GM12878 (cell line): ENCODE results near the gene LPAR5. TPM values are rescaled to one million over a fixed set of nuclear protein-coding genes. Genes with fewer than 3 reads are reported as not detected.

Source experiments
- ATAC-seq: fragments of 200-7000 bp; cut with Tn5 transposase; 3 replicates; pipeline ENCODE4 v1.9.1; 2020; ENCODE audit warnings: mild to moderate bottlenecking, moderate library complexity
- BruUV-seq: library from RNA; stranded (reverse); fragments of 400-500 nt; replicated peaks from 2 replicates; lab custom pipeline; 2021; lab: Mats Ljungman, UMichigan
- CTCF ChIA-PET: fragments of 300-600 bp; sonication (Branson Sonifier 250); formaldehyde crosslinking; extraction: SDS; loops from one replicate; lab custom pipeline; 2021; ENCODE audit warnings: inconsistent platforms; lab: Yijun Ruan, JAX
- POLR2A ChIA-PET: fragments of 350-600 bp; formaldehyde crosslinking; extraction: SDS; loops from one replicate; lab custom pipeline; 2021; ENCODE audit warnings: inconsistent platforms; lab: Charles Lee
- RAD21 ChIA-PET: fragments of 300-600 bp; sonication (Branson Sonifier 250); formaldehyde crosslinking; loops from one replicate; lab custom pipeline; 2023; ENCODE audit warnings: antibody characterized with exemption; ENCODE audit not compliant: unreplicated experiment; lab: Charles Lee
- SMC1A ChIA-PET: fragments of 300-600 bp; sonication (Branson Sonifier 250); formaldehyde crosslinking; loops from one replicate; lab custom pipeline; 2023; ENCODE audit not compliant: unreplicated experiment, uncharacterized antibody; lab: Charles Lee
- DNase-seq: peaks from one replicate; pipeline ENCODE4 v3.0.0-alpha.2; 2011; ENCODE audit warnings: low read depth, low spot score
- FAIRE-seq: peaks from 3 replicates; lab custom pipeline; 2011; peaks lifted over from hg19 to GRCh38; lab: Jason Lieb, UNC
- H2AFZ ChIP-seq: 2 replicates; pipeline ENCODE4 v1.6.0; 2011; ENCODE audit warnings: low read depth, low read length, control low read depth; ENCODE audit not compliant: control insufficient read depth
- H3K27ac ChIP-seq: 2 replicates; pipeline ENCODE4 v1.5.1; 2011; ENCODE audit warnings: control low read depth; ENCODE audit not compliant: control insufficient read depth, insufficient read depth
- H3K27me3 ChIP-seq, 2 experiments: replicated peaks in 1 of 2; 2 replicates each; pipeline versions ENCODE4 v1.6.0 to v1.6.1; 2011; ENCODE audit warnings: low read length in 1 of 2; ENCODE audit not compliant: control insufficient read depth in 2 of 2, insufficient read depth in 2 of 2
- H3K36me3 ChIP-seq, 2 experiments: 2 replicates each; pipeline ENCODE4 v1.5.1; 2011; ENCODE audit warnings: low read length in 1 of 2; ENCODE audit not compliant: control insufficient read depth in 2 of 2, insufficient read depth in 2 of 2
- H3K4me1 ChIP-seq: 2 replicates; pipeline ENCODE4 v1.6.1; 2011; ENCODE audit warnings: mild to moderate bottlenecking, low read length, moderate library complexity, mixed read lengths; ENCODE audit not compliant: control insufficient read depth, insufficient read depth
- H3K4me2 ChIP-seq: 2 replicates; pipeline ENCODE4 v1.6.0; 2011; ENCODE audit warnings: control low read depth; ENCODE audit not compliant: control insufficient read depth, insufficient read depth
- H3K4me3 ChIP-seq: fragments of 200-600 bp; sonication (generic); 2 replicates; pipeline ENCODE4 v1.5.1; 2016
- H3K79me2 ChIP-seq: 2 replicates; pipeline ENCODE4 v1.6.0; 2011; ENCODE audit warnings: low read length; ENCODE audit not compliant: control insufficient read depth, insufficient read depth
- H3K9ac ChIP-seq: 2 replicates; pipeline ENCODE4 v1.8.0; 2011; ENCODE audit warnings: low read length, control low read depth, mixed read lengths; ENCODE audit not compliant: control insufficient read depth, insufficient read depth
- H3K9me3 ChIP-seq: replicated peaks from 3 replicates; pipeline ENCODE4 v1.5.1; 2011; ENCODE audit warnings: mild to moderate bottlenecking, low read length; ENCODE audit not compliant: control insufficient read depth, insufficient read depth
- H4K20me1 ChIP-seq: 2 replicates; pipeline ENCODE4 v1.6.0; 2011; ENCODE audit not compliant: control insufficient read depth, insufficient read depth
- BHLHE40 ChIP-seq, 2 experiments: fragments of 450-650 bp in 1 of 2; IDR thresholded peaks; 2 replicates each; pipeline ENCODE4 v1.6.1; 2011 to 2017; ENCODE audit warnings: low read depth in 2 of 2, borderline replicate concordance in 1 of 2, improper control_type of control experiment in 1 of 2, low read length in 1 of 2, mild to moderate bottlenecking in 1 of 2
- ELK1 ChIP-seq: IDR thresholded peaks from 2 replicates; pipeline ENCODE4 v1.6.1; 2012; ENCODE audit warnings: low read depth, low read length, improper control_type of control experiment
- EP300 ChIP-seq, 2 experiments: fragments of 150-350 bp in 1 of 2; IDR thresholded peaks; 2 replicates each; pipeline ENCODE4 v1.6.1; 2011 to 2012; ENCODE audit warnings: low read depth in 2 of 2, low read length in 2 of 2, borderline replicate concordance in 1 of 2, improper control_type of control experiment in 1 of 2, inconsistent platforms in 1 of 2; ENCODE audit not compliant: control insufficient read depth in 1 of 2
- ETV6 ChIP-seq, 2 experiments: fragments of 450-650 bp in 1 of 2; IDR thresholded peaks in 1 of 2; conservative IDR thresholded peaks in 1 of 2; 2 replicates each; pipeline ENCODE4 v1.6.1; 2014; ENCODE audit warnings: antibody characterized with exemption in 1 of 2, borderline replicate concordance in 1 of 2, low read depth in 1 of 2, mild to moderate bottlenecking in 1 of 2, moderate library complexity in 1 of 2
- GATAD2B ChIP-seq: fragments of 450-650 bp; conservative IDR thresholded peaks from 2 replicates; pipeline ENCODE4 v1.6.1; 2017; ENCODE audit warnings: low read depth, mild to moderate bottlenecking, moderate library complexity
- IKZF2 ChIP-seq, 2 experiments: fragments of 450-650 bp; IDR thresholded peaks; 2 replicates each; pipeline ENCODE4 v1.6.1; 2017; ENCODE audit warnings: mild to moderate bottlenecking in 2 of 2, moderate library complexity in 2 of 2
- KLF5 ChIP-seq: fragments of 450-650 bp; IDR thresholded peaks from 2 replicates; pipeline ENCODE4 v1.6.1; 2014; ENCODE audit warnings: mild to moderate bottlenecking; ENCODE audit not compliant: partially characterized antibody
- NR2F1 ChIP-seq: fragments of 450-650 bp; conservative IDR thresholded peaks from 2 replicates; pipeline ENCODE4 v1.6.1; 2017; ENCODE audit warnings: mild to moderate bottlenecking
- PKNOX1 ChIP-seq: fragments of 450-650 bp; IDR thresholded peaks from 2 replicates; pipeline ENCODE4 v1.6.1; 2016; ENCODE audit warnings: mild to moderate bottlenecking
- POLR2AphosphoS2 ChIP-seq: IDR thresholded peaks from 2 replicates; pipeline ENCODE4 v1.6.1; 2011; ENCODE audit warnings: low read depth, mild to moderate bottlenecking, low read length, improper control_type of control experiment, moderate library complexity
- RAD51 ChIP-seq: fragments of 450-650 bp; IDR thresholded peaks from 2 replicates; pipeline ENCODE4 v1.6.1; 2016; ENCODE audit warnings: moderate library complexity, mild to moderate bottlenecking, inconsistent platforms
- SMAD1 ChIP-seq: fragments of 450-650 bp; IDR thresholded peaks from 2 replicates; pipeline ENCODE4 v1.6.1; 2018; ENCODE audit warnings: mild to moderate bottlenecking, low read depth; ENCODE audit not compliant: partially characterized antibody
- TCF3 ChIP-seq: IDR thresholded peaks from 2 replicates; pipeline ENCODE4 v1.6.1; 2012; ENCODE audit warnings: low read depth, mild to moderate bottlenecking, low read length, borderline replicate concordance; ENCODE audit not compliant: insufficient read depth
- YY1 ChIP-seq: IDR thresholded peaks from 2 replicates; pipeline ENCODE4 v1.6.1; 2011; ENCODE audit warnings: low read depth, mild to moderate bottlenecking, low read length
- ZNF217 ChIP-seq: fragments of 450-650 bp; IDR thresholded peaks from 2 replicates; pipeline ENCODE4 v1.6.1; 2017; ENCODE audit warnings: antibody characterized with exemption, mild to moderate bottlenecking
- WGBS: methylation state at CpG from one replicate; pipeline ENCODE4 v1.1.6; 2016; ENCODE audit warnings: low lambda C conversion rate; ENCODE audit not compliant: insufficient replicate concordance, insufficient coverage; ENCODE audit errors: missing lambda C conversion rate; 5-methylcytosine and 5-hydroxymethylcytosine counted together
- in situ Hi-C: fragments of 300-500 bp; cut with MboI; formaldehyde crosslinking; loops from 9 replicates; pipeline ENCODE4 v1.14.3; 2018; ENCODE audit warnings: mixed read lengths
- intact Hi-C: fragments of 100-400 bp; cut with micrococcal nuclease; formaldehyde crosslinking; loops from one replicate; pipeline ENCODE4 v1.14.2; 2022; ENCODE audit not compliant: unreplicated experiment
- polyA plus RNA-seq, 11 experiments: library from polyadenylated mRNA; depleted of rRNA in 4 of 11; unstranded in 6 of 11; stranded (reverse) in 5 of 11; fragments of >200 nt; fragmentation: Nextera tagmentation in 4 of 11; fragmentation: Illumina TruSeq in 1 of 11; extraction: Ambion mirVana in 4 of 11; extraction: Trizol in 1 of 11; gene quantifications; 1 replicate in 1 of 11; 2 replicates in 10 of 11; pipeline versions ENCODE4 v1.2.1 to v1.2.3, GENCODE V29; 2011 to 2016; ENCODE audit warnings: inconsistent platforms in 2 of 11, missing spikeins in 2 of 11, low read depth in 1 of 11
- total RNA-seq, 4 experiments: library from RNA; depleted of rRNA in 3 of 4; stranded (reverse); fragments of >200 nt in 3 of 4; fragmentation: Illumina TruSeq in 1 of 4; extraction: Trizol in 1 of 4; gene quantifications; 2 replicates each; pipeline versions ENCODE4 v1.2.1 to v1.2.3, GENCODE V29; 2013 to 2021

Gene LPAR5
- total and polyA plus RNA-seq, 10 of the 15 experiments (the other 5 are each of a cell fraction or from before 2014, with no cell fraction given): 1.3 to 7.9 (median 5.3) TPM

- BruUV-seq: TSS peak; percentile 95
- TF ChIP-seq POLR2AphosphoS2: peak; percentile 65; the same call in 1 of the 2 replicates
- TF ChIP-seq PKNOX1: peak; percentile 36; the same call in 1 of the 2 replicates
- TF ChIP-seq KLF5: peak; percentile 32
- peak; percentile 51; the same call in 1 of the 2 replicates for TF ChIP-seq ZNF217
- TF ChIP-seq GATAD2B: 0 out of 2 replicates have a peak, but pooled peaks have one; percentile 34
- peak in 1 of 2 experiments; percentile 56; a peak in 2 of 4 replicates for TF ChIP-seq IKZF2 (IDR thresholded peaks at IDR 0.05)
- TF ChIP-seq YY1: peak; percentile 52; the same call in 1 of the 2 replicates
- TF ChIP-seq NR2F1: peak; percentile 72
- TF ChIP-seq RAD51: peak; percentile 71
- TF ChIP-seq ETV6 (conservative IDR thresholded peaks at IDR 0.05 in 1 of 2, IDR thresholded peaks at IDR 0.05 in 1 of 2; ENCODE audit: borderline replicate concordance in 1 of 2, low read depth in 1 of 2): 0 out of 4 replicates have a peak, but pooled peaks of 1 of the 2 experiments have one; percentile 72
- TF ChIP-seq ELK1: peak; percentile 80
- 0 out of 2 replicates have a peak, but pooled peaks have one; percentile 11 for TF ChIP-seq TCF3
- peak in 1 of 2 experiments; percentile 12; a peak in 1 of 4 replicates for TF ChIP-seq EP300 (IDR thresholded peaks at IDR 0.05; ENCODE audit: borderline replicate concordance in 1 of 2, control insufficient read depth in 1 of 2, low read depth in 2 of 2, low read length in 2 of 2)
- TF ChIP-seq BHLHE40 (IDR thresholded peaks at IDR 0.05; ENCODE audit: borderline replicate concordance in 1 of 2, low read depth in 2 of 2, low read length in 1 of 2): peak; percentile 65 to 76; a peak in 3 of 4 replicates
- peak; percentile 22 for TF ChIP-seq SMAD1
Observed at GRCh38 chr12:6632026-6632983, 3.5 kb downstream of the LPAR5 start.

More at GRCh38 chr12:6632026-6632983, 3.5 kb downstream of the LPAR5 start:
- in situ Hi-C loops (no loop called here), intact Hi-C loops (loop anchor here (1.0 kb wide), 1 partner anchor 31 kb away; the partner anchor contains the start of gene ING4)
- 13% methylated on average over 18 of the region's 21 CpGs for WGBS
- RAD21 ChIA-PET: interaction anchor here (0.8 to 3.4 kb wide), 12 partner anchors 9 to 309 kb away, joined by 3 to 24 read pairs (median 4); partner anchors contain the start of gene MLF2
- DNase-seq: peak; percentile 81
- no peaks in the 10 kb centered on the region for H3K36me3 ChIP-seq
- H3K27me3 ChIP-seq: no peaks in the 10 kb centered on the region
- H4K20me1 ChIP-seq: no peaks in the 10 kb centered on the region
- POLR2A ChIA-PET: interaction anchor here (0.6 to 4.9 kb wide), 20 partner anchors 7 to 259 kb away, joined by 3 to 47 read pairs (median 3); partner anchors contain the start of genes ACRBP, COPS7A, MLF2 and NOP2
- H2AFZ ChIP-seq: peak overlapping the region; percentile 75
- H3K9ac ChIP-seq: peak overlapping the region; percentile 81
- H3K79me2 ChIP-seq: peaks cover 14% of the 10 kb centered on the region
- H3K4me1 ChIP-seq: peaks cover 52% of the 10 kb centered on the region
- peak; percentile 78 for ATAC-seq
- H3K4me3 ChIP-seq: peak overlapping the region; percentile 57
- peak; percentile 89 for FAIRE-seq
- CTCF ChIA-PET: interaction anchor here (1.2 to 4.4 kb wide), 14 partner anchors 11 to 167 kb away, joined by 3 to 22 read pairs (median 4); partner anchors contain the start of genes ACRBP, COPS7A and MLF2
- peak overlapping the region; percentile 98 for H3K4me2 ChIP-seq
- peak overlapping the region; percentile 90 for H3K27ac ChIP-seq
- H3K9me3 ChIP-seq: no peaks in the 10 kb centered on the region
- SMC1A ChIA-PET: interaction anchor here (0.9 to 4.5 kb wide), 12 partner anchors 9 to 121 kb away, joined by 3 to 23 read pairs (median 4); partner anchors contain the start of genes ACRBP, CHD4, MLF2 and ZNF384
